HepG2 (cell line): ENCODE results near the gene SOX12. TPM values are rescaled to one million over a fixed set of nuclear protein-coding genes. Genes with fewer than 3 reads are reported as not detected.
A peak's percentile ranks its signal among the peaks of the same experiment; 100 is the strongest.

ENCODE experiments used
- HNRNPUL1 ChIP-seq: fragments of 200-400 bp; formaldehyde crosslinking; IDR thresholded peaks from 2 replicates; pipeline ENCODE4 v1.6.1; 2017; ENCODE audit warnings: low read depth, mild to moderate bottlenecking, low read length, moderate library complexity
- JARID2 ChIP-seq: sonication (generic); formaldehyde crosslinking; IDR thresholded peaks from 2 replicates; pipeline ENCODE4 v1.8.1; 2023; ENCODE audit warnings: missing genetic modification reagents, inconsistent platforms; ENCODE audit not compliant: insufficient replicate concordance
- PBX2 ChIP-seq: IDR thresholded peaks from 2 replicates; pipeline ENCODE4 v1.6.1; 2016; ENCODE audit warnings: control low read depth
- TBP ChIP-seq: sonication (generic); formaldehyde crosslinking; IDR thresholded peaks from 2 replicates; pipeline ENCODE4 v1.5.0; 2020; ENCODE audit warnings: missing genetic modification reagents
- ZBED4 ChIP-seq: sonication (generic); formaldehyde crosslinking; IDR thresholded peaks from 2 replicates; pipeline ENCODE4 v1.4.0; 2020; ENCODE audit warnings: missing genetic modification reagents, borderline replicate concordance
- ZNF281 ChIP-seq: sonication (generic); formaldehyde crosslinking; IDR thresholded peaks from 2 replicates; pipeline ENCODE4 v1.4.0; 2020; ENCODE audit warnings: missing genetic modification reagents, borderline replicate concordance
- ZNF414 ChIP-seq: sonication (generic); formaldehyde crosslinking; IDR thresholded peaks from 2 replicates; pipeline ENCODE4 v1.5.0; 2020; ENCODE audit warnings: missing genetic modification reagents
- ZNF784 ChIP-seq: sonication (generic); formaldehyde crosslinking; IDR thresholded peaks from 2 replicates; pipeline ENCODE4 v1.5.1; 2020; ENCODE audit warnings: missing genetic modification reagents, mild to moderate bottlenecking, borderline replicate concordance
- ZNF800 ChIP-seq: sonication (generic); formaldehyde crosslinking; IDR thresholded peaks from 2 replicates; pipeline ENCODE4 v1.4.0; 2020; ENCODE audit warnings: missing genetic modification reagents
- polyA plus RNA-seq, 8 experiments: library from polyadenylated mRNA; depleted of rRNA in 3 of 8; stranded (reverse) in 7 of 8; unstranded in 1 of 8; fragments of >200 nt; fragmentation: Illumina TruSeq in 4 of 8; extraction: Trizol in 4 of 8; gene quantifications; 2 replicates each; pipeline versions ENCODE4 v1.2.1 to v1.2.3, GENCODE V29; 2011 to 2016; ENCODE audit warnings: low read depth in 4 of 8, missing spikeins in 1 of 8, mixed read lengths in 1 of 8; ENCODE audit not compliant: insufficient read depth in 1 of 8
- total RNA-seq, 5 experiments: library from RNA; depleted of rRNA; stranded (reverse); fragments of >200 nt; fragmentation: Illumina TruSeq; extraction: Trizol; gene quantifications; 2 replicates each; pipeline ENCODE4 v1.2.3, GENCODE V29; 2016; ENCODE audit warnings: low read depth in 1 of 5
- TF ChIP-seq, protein P1 (sequence below): sonication (generic); formaldehyde crosslinking; IDR thresholded peaks from 2 replicates; pipeline ENCODE4 v1.4.0; 2020; ENCODE audit warnings: missing genetic modification reagents, borderline replicate concordance

SOX12 gene
- total and polyA plus RNA-seq, 2 of the 13 experiments (the other 11 are each of a cell fraction or from before 2014, with no cell fraction given), result 10.0 to 18.7 TPM

DNA sequence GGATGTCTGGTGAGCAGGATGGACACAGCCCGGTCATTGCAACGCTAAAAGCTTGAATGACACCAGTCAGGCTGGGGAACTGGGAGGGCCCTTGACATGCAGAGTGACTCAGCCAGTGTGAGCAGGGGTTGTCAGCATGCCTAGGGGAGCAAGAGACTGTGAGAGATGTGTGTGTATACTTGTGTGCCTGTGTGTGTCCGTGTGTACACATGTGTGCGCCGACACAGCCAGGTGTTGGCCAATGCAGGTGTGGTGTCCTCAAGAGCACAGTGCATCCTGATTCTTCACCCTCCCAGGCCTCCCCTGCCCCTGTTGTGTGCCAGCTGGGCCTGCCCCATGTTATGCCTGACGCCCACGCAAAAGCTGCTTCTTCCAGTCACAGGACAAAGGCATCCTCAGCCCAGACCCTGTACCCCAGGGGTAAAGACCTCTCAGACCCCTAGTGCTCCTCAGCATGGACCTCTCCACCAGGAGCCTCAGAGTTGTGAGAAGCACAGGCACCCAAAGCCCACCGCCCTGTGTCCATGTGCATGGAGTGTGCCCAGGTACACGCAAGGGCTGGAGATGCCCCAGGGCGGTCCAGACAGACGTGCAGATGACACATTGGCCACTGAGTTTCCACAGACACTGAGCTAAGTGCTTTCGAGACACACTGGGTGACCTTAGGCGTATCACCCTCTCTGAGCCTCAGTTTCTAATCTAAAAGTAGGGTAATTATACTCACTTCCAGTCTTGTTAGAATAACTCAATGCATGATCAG lies 38.1 kb downstream of the SOX12 start (continued):
- TF ChIP-seq, protein P1, sequence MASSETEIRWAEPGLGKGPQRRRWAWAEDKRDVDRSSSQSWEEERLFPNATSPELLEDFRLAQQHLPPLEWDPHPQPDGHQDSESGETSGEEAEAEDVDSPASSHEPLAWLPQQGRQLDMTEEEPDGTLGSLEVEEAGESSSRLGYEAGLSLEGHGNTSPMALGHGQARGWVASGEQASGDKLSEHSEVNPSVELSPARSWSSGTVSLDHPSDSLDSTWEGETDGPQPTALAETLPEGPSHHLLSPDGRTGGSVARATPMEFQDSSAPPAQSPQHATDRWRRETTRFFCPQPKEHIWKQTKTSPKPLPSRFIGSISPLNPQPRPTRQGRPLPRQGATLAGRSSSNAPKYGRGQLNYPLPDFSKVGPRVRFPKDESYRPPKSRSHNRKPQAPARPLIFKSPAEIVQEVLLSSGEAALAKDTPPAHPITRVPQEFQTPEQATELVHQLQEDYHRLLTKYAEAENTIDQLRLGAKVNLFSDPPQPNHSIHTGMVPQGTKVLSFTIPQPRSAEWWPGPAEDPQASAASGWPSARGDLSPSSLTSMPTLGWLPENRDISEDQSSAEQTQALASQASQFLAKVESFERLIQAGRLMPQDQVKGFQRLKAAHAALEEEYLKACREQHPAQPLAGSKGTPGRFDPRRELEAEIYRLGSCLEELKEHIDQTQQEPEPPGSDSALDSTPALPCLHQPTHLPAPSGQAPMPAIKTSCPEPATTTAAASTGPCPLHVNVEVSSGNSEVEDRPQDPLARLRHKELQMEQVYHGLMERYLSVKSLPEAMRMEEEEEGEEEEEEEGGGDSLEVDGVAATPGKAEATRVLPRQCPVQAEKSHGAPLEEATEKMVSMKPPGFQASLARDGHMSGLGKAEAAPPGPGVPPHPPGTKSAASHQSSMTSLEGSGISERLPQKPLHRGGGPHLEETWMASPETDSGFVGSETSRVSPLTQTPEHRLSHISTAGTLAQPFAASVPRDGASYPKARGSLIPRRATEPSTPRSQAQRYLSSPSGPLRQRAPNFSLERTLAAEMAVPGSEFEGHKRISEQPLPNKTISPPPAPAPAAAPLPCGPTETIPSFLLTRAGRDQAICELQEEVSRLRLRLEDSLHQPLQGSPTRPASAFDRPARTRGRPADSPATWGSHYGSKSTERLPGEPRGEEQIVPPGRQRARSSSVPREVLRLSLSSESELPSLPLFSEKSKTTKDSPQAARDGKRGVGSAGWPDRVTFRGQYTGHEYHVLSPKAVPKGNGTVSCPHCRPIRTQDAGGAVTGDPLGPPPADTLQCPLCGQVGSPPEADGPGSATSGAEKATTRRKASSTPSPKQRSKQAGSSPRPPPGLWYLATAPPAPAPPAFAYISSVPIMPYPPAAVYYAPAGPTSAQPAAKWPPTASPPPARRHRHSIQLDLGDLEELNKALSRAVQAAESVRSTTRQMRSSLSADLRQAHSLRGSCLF (CRISPR knock-in tag), result no peak
- TF ChIP-seq ZNF784 (no peak), HNRNPUL1 (no peak), PBX2 (CRISPR knock-in tag) (peak; percentile 49; the same call in 1 of the 2 replicates), TBP (CRISPR knock-in tag) (no peak), ZNF281 (CRISPR knock-in tag) (no peak), ZNF800 (CRISPR knock-in tag) (no peak), ZNF414 (CRISPR knock-in tag) (no peak), ZBED4 (CRISPR knock-in tag) (no peak), JARID2 (CRISPR knock-in tag) (peak; percentile 6)
